ENCODE results near the gene ADO. TPM values are rescaled to one million over a fixed set of nuclear protein-coding genes. Genes with fewer than 3 reads are reported as not detected.

ADO gene
- total RNA-seq (2014; rRNA removed; shearing (Covaris generic)) (47.8 and 48.3 TPM in 2 replicates), polyA plus RNA-seq (2016; fragmentation: Nextera tagmentation; extraction: Ambion mirVana) (12.6 TPM in 2 replicates)
- long read RNA-seq, result 0 reads

GRCh38 chr10:62804356-62805230 is at the start of gene ADO:
Gene ADO, plus strand, starts transcription at chr10:62804720. Its CDS starts 340 bp downstream, at chr10:62805060.
- H3K79me2 ChIP-seq (replicated peaks; ENCODE audit: insufficient read depth), result peaks cover 37% of the 10 kb centered on the region
- Mint-ChIP-seq H3K9me3 (no peaks in the 10 kb centered on the region), H3K4me1 (peaks cover 43% of the 10 kb centered on the region), H3K27me3 (ENCODE audit: insufficient read depth, low read depth, poor library complexity) (peaks cover 6% of the 10 kb centered on the region), H3K4me3 (peak within 1 kb of the TSS; percentile 93), H3K27ac (peak within 1 kb of the TSS; percentile 99), H3K36me3 (ENCODE audit: low read depth) (peaks cover 11% of the 10 kb centered on the region; the same call in 2 of the 3 replicates)
- no peaks in the 10 kb centered on the region for H3K9me2 ChIP-seq (ENCODE audit: insufficient read depth)
- no peaks in the 10 kb centered on the region for H3K27me3 ChIP-seq (ENCODE audit: insufficient read depth)
- DNase-seq (ENCODE audit: low spot score) (peak; percentile 95), ATAC-seq (peak; percentile 83)
- peaks cover 35% of the 10 kb centered on the region for H4K20me1 ChIP-seq (replicated peaks; ENCODE audit: insufficient read depth)
- H3F3A ChIP-seq (replicated peaks; ENCODE audit: low read depth), result 0 out of 2 replicates have a peak, but pooled peaks cover 5% of the 10 kb centered on the region
- H3K27ac ChIP-seq (ENCODE audit: low read depth), result peak within 1 kb of the TSS; percentile 51
- TF ChIP-seq ZNF331 (CRISPR knock-in tag; IDR thresholded peaks at IDR 0.05; ENCODE audit: low read depth), result no peak
- no peak for TF ChIP-seq JUNB (IDR thresholded peaks at IDR 0.05; ENCODE audit: unreplicated experiment)
- TF ChIP-seq POLR2AphosphoS5 (IDR thresholded peaks at IDR 0.05; ENCODE audit: low read depth), result peak; percentile 70
- TF ChIP-seq CREB1 (CRISPR knock-in tag; IDR thresholded peaks at IDR 0.05; ENCODE audit: low read depth), result peak; percentile 96
- TF ChIP-seq NANOG (IDR thresholded peaks at IDR 0.05; ENCODE audit: borderline replicate concordance), result peak; percentile 6; the same call in 1 of the 2 replicates
- peak; percentile 89; the same call in 1 of the 2 replicates for TF ChIP-seq ETS1 (IDR thresholded peaks at IDR 0.05)
- no peak for TF ChIP-seq ZNF114 (CRISPR knock-in tag; IDR thresholded peaks at IDR 0.05)
- H3K4me2 ChIP-seq, result peak within 1 kb of the TSS; percentile 92
- peaks cover 30% of the 10 kb centered on the region for H3K4me1 ChIP-seq (ENCODE audit: insufficient read depth)
- H3K36me3 ChIP-seq (ENCODE audit: insufficient read depth), result peaks cover 7% of the 10 kb centered on the region; the same call in 1 of the 2 replicates
- peak within 1 kb of the TSS; percentile 72; the same call in 1 of the 2 replicates for H2AFZ ChIP-seq
- H3K4me3 ChIP-seq, result peak within 1 kb of the TSS; percentile 87

- Mint-ChIP-seq H3K9me3 (no peaks in the 10 kb centered on the region), H3K36me3 (ENCODE audit: low read depth) (no peaks in the 10 kb centered on the region), H3K4me3 (no peak overlapping the region), H3K27me3 (ENCODE audit: insufficient read depth, low read depth, poor library complexity) (no peaks in the 10 kb centered on the region), H3K4me1 (no peaks in the 10 kb centered on the region), H3K27ac (no peak overlapping the region)
- no peak for DNase-seq (ENCODE audit: low spot score)
- TF ChIP-seq ETS1 (IDR thresholded peaks at IDR 0.05), result no peak
- no peak for TF ChIP-seq STAT1 (IDR thresholded peaks at IDR 0.05; ENCODE audit: unreplicated experiment)
- no peak for TF ChIP-seq EZH2phosphoT487 (IDR thresholded peaks at IDR 0.05; ENCODE audit: unreplicated experiment)
- no peaks in the 10 kb centered on the region for H3K36me3 ChIP-seq (ENCODE audit: insufficient read depth)
- no peaks in the 10 kb centered on the region for H4K20me1 ChIP-seq (replicated peaks; ENCODE audit: insufficient read depth)
- H3K4me2 ChIP-seq, result no peak overlapping the region
- no peaks in the 10 kb centered on the region; the same call in 1 of the 2 replicates for H3K4me1 ChIP-seq (ENCODE audit: insufficient read depth)
- H3K27ac ChIP-seq (ENCODE audit: low read depth), result no peak overlapping the region
- H3K4me3 ChIP-seq, result no peak overlapping the region
- no peaks in the 10 kb centered on the region for H3F3A ChIP-seq (replicated peaks; ENCODE audit: low read depth)
- H2AFZ ChIP-seq, result no peak overlapping the region
- no peaks in the 10 kb centered on the region for H3K79me2 ChIP-seq (replicated peaks; ENCODE audit: insufficient read depth)
- no peaks in the 10 kb centered on the region for H3K27me3 ChIP-seq (ENCODE audit: insufficient read depth)
- peaks cover 5% of the 10 kb centered on the region for H3K9me2 ChIP-seq (ENCODE audit: insufficient read depth)
- ATAC-seq, result no peak
These were observed 49.6 kb upstream of the ADO start for GRCh38 chr10:62754963-62755362.

Measured in GM23338 (cell line).